Endothelial cell of umbilical vein (primary cell): ENCODE measurements around the gene LMF1. TPM values are rescaled to one million over a fixed set of nuclear protein-coding genes. Genes with fewer than 3 reads are reported as not detected.

ENCODE experiments used
- BruUV-seq: library from RNA; stranded (reverse); fragments of 400-500 nt; replicated peaks from 2 replicates; lab custom pipeline; 2021; lab: Mats Ljungman, UMichigan
- CTCF ChIA-PET: fragments of 300-600, 350-600 bp; sonication (Branson Sonifier 250); formaldehyde crosslinking; loops from one replicate; lab custom pipeline; 2021; ENCODE audit warnings: antibody characterized with exemption, inconsistent platforms; lab: Charles Lee
- POLR2A ChIA-PET: fragments of 300-600, 350-600 bp; sonication (Branson Sonifier 250); formaldehyde crosslinking; loops from one replicate; lab custom pipeline; 2021; ENCODE audit warnings: antibody characterized with exemption, inconsistent platforms; lab: Charles Lee
- DNase-seq: peaks from one replicate; pipeline ENCODE4 v3.0.0-alpha.2; 2011; ENCODE audit warnings: low read depth, low spot score
- FAIRE-seq: peaks from 2 replicates; lab custom pipeline; 2011; peaks lifted over from hg19 to GRCh38; lab: Jason Lieb, UNC
- H2AFZ ChIP-seq: 2 replicates; pipeline ENCODE4 v1.6.0; 2012; ENCODE audit warnings: low read depth, low read length, control low read depth, inconsistent platforms
- H3K27ac ChIP-seq: 2 replicates; pipeline ENCODE4 v1.5.1; 2011; ENCODE audit warnings: low read depth, mild to moderate bottlenecking, control low read depth, low read length, moderate library complexity; ENCODE audit not compliant: insufficient read depth
- H3K27me3 ChIP-seq, 2 experiments: 2 replicates each; pipeline versions ENCODE4 v1.6.0 to v1.6.1; 2011; ENCODE audit warnings: low read length in 2 of 2, mixed read lengths in 1 of 2; ENCODE audit not compliant: control insufficient read depth in 2 of 2, insufficient read depth in 2 of 2
- H3K36me3 ChIP-seq, 2 experiments: 2 replicates in 1 of 2; 3 replicates in 1 of 2; pipeline ENCODE4 v1.5.1; 2011; ENCODE audit warnings: low read length in 2 of 2, mild to moderate bottlenecking in 1 of 2, moderate library complexity in 1 of 2; ENCODE audit not compliant: control insufficient read depth in 2 of 2, insufficient read depth in 2 of 2; ENCODE audit errors: extremely low read depth in 1 of 2
- H3K4me1 ChIP-seq: 3 replicates; pipeline ENCODE4 v1.5.1; 2011; ENCODE audit warnings: mild to moderate bottlenecking, low read length; ENCODE audit not compliant: control insufficient read depth, insufficient read depth; ENCODE audit errors: extremely low read depth
- H3K4me2 ChIP-seq: 2 replicates; pipeline ENCODE4 v1.6.1; 2011; ENCODE audit warnings: low read length, control low read depth, mixed read lengths; ENCODE audit not compliant: insufficient read depth
- H3K4me3 ChIP-seq, 3 experiments: fragments of 200-600 bp in 1 of 3; sonication (generic), shearing (Covaris generic) in 1 of 3; replicated peaks in 1 of 3; 2 replicates each; pipeline ENCODE4 v1.5.1; 2011 to 2016; ENCODE audit warnings: control low read depth in 3 of 3, low read length in 3 of 3, mild to moderate bottlenecking in 2 of 3, inconsistent platforms in 1 of 3, low read depth in 1 of 3, moderate library complexity in 1 of 3; ENCODE audit not compliant: insufficient read depth in 1 of 3
- H3K79me2 ChIP-seq: 2 replicates; pipeline ENCODE4 v1.6.0; 2012; ENCODE audit warnings: low read length, inconsistent platforms; ENCODE audit not compliant: control insufficient read depth, insufficient read depth
- H3K9ac ChIP-seq: replicated peaks from 2 replicates; pipeline ENCODE3; 2011; ENCODE audit warnings: low read length, control low read depth; ENCODE audit not compliant: insufficient read depth; ENCODE audit errors: extremely low read depth
- H3K9me1 ChIP-seq: replicated peaks from 3 replicates; pipeline ENCODE4 v1.6.0; 2011; ENCODE audit warnings: mild to moderate bottlenecking, low read length; ENCODE audit not compliant: control insufficient read depth, insufficient read depth; ENCODE audit errors: extremely low read depth
- H3K9me3 ChIP-seq: replicated peaks from 2 replicates; pipeline ENCODE4 v1.5.1; 2012; ENCODE audit warnings: low read length, inconsistent platforms; ENCODE audit not compliant: control insufficient read depth, insufficient read depth
- H4K20me1 ChIP-seq: replicated peaks from 2 replicates; pipeline ENCODE3; 2011; ENCODE audit warnings: mild to moderate bottlenecking, low read length; ENCODE audit not compliant: control insufficient read depth, insufficient read depth; ENCODE audit errors: extremely low read depth
- EZH2 ChIP-seq: IDR thresholded peaks from 2 replicates; pipeline ENCODE4 v1.6.1; 2012; ENCODE audit warnings: borderline replicate concordance, low read depth, mild to moderate bottlenecking, moderate library complexity, low read length, inconsistent platforms; ENCODE audit not compliant: severe bottlenecking
- FOS ChIP-seq: IDR thresholded peaks from 2 replicates; pipeline ENCODE4 v1.6.1; 2011; ENCODE audit warnings: mild to moderate bottlenecking, low read length, moderate library complexity, borderline replicate concordance; ENCODE audit not compliant: insufficient read depth
- GATA2 ChIP-seq: IDR thresholded peaks from 2 replicates; pipeline ENCODE4 v1.7.0; 2011; ENCODE audit warnings: low read depth, mild to moderate bottlenecking, moderate library complexity, mixed read lengths, low read length; ENCODE audit not compliant: insufficient read length, insufficient read depth
- MYC ChIP-seq: IDR thresholded peaks from one replicate; pipeline ENCODE4 v1.6.1; 2011; ENCODE audit warnings: mild to moderate bottlenecking, low read depth, low read length
- POLR2A ChIP-seq: IDR thresholded peaks from 2 replicates; pipeline ENCODE4 v1.6.1; 2012; ENCODE audit warnings: low read depth, mild to moderate bottlenecking, control low read depth, low read length
- POLR2AphosphoS5 ChIP-seq: IDR thresholded peaks from 2 replicates; pipeline ENCODE4 v1.6.1; 2012; ENCODE audit warnings: low read depth, mild to moderate bottlenecking, control low read depth, low read length, moderate library complexity; ENCODE audit not compliant: insufficient read depth
- dilution Hi-C: fragments of 300-500 bp; cut with MboI; formaldehyde crosslinking; loops from one replicate; pipeline ENCODE4 v1.15.0; 2019; ENCODE audit warnings: low sequenced_read_pairs; ENCODE audit not compliant: extremely low pct_ligation_motif_present
- intact Hi-C: fragments of 100-400 bp; cut with micrococcal nuclease; formaldehyde crosslinking; loops from one replicate; pipeline ENCODE4 v1.10.0; 2022
- polyA plus RNA-seq, 4 experiments: library from polyadenylated mRNA; depleted of rRNA in 3 of 4; stranded (reverse) in 3 of 4; unstranded in 1 of 4; fragments of >200 nt; gene quantifications; 2 replicates each; pipeline versions ENCODE4 v1.2.1 to v1.2.3, GENCODE V29; 2011 to 2012; ENCODE audit warnings: missing spikeins in 1 of 4
- total RNA-seq: library from RNA; stranded (reverse); gene quantifications from 2 replicates; pipeline ENCODE4 v1.2.3, GENCODE V29; 2021
- TF ChIP-seq, protein P1 (sequence below), 2 donors: IDR thresholded peaks; 1 replicate in 1 of 2; 2 replicates in 1 of 2; pipeline ENCODE4 v1.5.1; 2011; ENCODE audit warnings: low read length in 2 of 2, mild to moderate bottlenecking in 2 of 2, moderate library complexity in 2 of 2, control low read depth in 1 of 2, inconsistent platforms in 1 of 2, low read depth in 1 of 2; ENCODE audit not compliant: insufficient read depth in 1 of 2; ENCODE audit errors: extremely low read depth in 1 of 2
- TF ChIP-seq, protein P2 (sequence below): IDR thresholded peaks from 2 replicates; pipeline ENCODE4 v1.6.1; 2011; ENCODE audit not compliant: insufficient read depth, insufficient read length

The LMF1 gene
- total and polyA plus RNA-seq, 2 donors (not counting 3 experiments of a cell fraction or from before 2014, with no cell fraction given): 17.8 TPM

DNA sequence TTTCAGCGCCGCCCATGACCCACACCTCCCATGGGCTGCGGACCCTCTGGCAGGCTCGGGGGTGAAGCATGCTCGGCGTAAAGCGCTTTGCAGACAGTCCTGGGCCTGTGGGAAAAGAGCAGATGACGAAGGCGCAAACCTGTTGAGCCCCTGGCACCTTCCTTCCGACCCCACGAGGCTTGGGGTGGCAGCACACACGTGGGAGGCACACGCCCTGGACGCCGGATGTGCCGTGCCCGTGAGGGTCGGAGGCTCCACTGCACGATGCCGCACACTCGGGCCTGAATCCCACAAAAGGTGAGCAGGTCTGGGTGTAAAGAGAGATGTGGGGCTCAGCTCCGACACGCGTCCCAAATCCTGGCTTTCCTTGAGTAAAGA lies 71.1 kb downstream of the LMF1 start:
- no peaks in the 10 kb centered on the region for H4K20me1 ChIP-seq
- no peak overlapping the region for H3K9ac ChIP-seq
- no peak overlapping the region for H3K27ac ChIP-seq
- intact Hi-C loops (no loop called here), dilution Hi-C loops (no loop called here)
- H3K4me2 ChIP-seq: no peak overlapping the region
- no peaks in the 10 kb centered on the region for H3K9me3 ChIP-seq
- H3K4me1 ChIP-seq: no peaks in the 10 kb centered on the region
- no peak for DNase-seq
- ChIA-PET POLR2A (interaction anchor here (0.6 kb wide), 1 partner anchor 149 kb away, joined by 5 read pairs; no protein-coding TSS in a partner anchor), CTCF (no interaction called here)
- no peaks in the 10 kb centered on the region for H3K36me3 ChIP-seq
- no TSS peak for BruUV-seq
- H2AFZ ChIP-seq: no peak overlapping the region
- TF ChIP-seq, protein P1, sequence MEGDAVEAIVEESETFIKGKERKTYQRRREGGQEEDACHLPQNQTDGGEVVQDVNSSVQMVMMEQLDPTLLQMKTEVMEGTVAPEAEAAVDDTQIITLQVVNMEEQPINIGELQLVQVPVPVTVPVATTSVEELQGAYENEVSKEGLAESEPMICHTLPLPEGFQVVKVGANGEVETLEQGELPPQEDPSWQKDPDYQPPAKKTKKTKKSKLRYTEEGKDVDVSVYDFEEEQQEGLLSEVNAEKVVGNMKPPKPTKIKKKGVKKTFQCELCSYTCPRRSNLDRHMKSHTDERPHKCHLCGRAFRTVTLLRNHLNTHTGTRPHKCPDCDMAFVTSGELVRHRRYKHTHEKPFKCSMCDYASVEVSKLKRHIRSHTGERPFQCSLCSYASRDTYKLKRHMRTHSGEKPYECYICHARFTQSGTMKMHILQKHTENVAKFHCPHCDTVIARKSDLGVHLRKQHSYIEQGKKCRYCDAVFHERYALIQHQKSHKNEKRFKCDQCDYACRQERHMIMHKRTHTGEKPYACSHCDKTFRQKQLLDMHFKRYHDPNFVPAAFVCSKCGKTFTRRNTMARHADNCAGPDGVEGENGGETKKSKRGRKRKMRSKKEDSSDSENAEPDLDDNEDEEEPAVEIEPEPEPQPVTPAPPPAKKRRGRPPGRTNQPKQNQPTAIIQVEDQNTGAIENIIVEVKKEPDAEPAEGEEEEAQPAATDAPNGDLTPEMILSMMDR (IDR thresholded peaks at IDR 0.05; ENCODE audit: extremely low read depth in 1 of 2, insufficient read depth in 1 of 2, low read depth in 1 of 2, low read length in 2 of 2): no peak
- TF ChIP-seq FOS (no peak), POLR2AphosphoS5 (no peak), MYC (no peak), GATA2 (no peak), POLR2A (no peak), EZH2 (no peak)
- TF ChIP-seq, protein P2, sequence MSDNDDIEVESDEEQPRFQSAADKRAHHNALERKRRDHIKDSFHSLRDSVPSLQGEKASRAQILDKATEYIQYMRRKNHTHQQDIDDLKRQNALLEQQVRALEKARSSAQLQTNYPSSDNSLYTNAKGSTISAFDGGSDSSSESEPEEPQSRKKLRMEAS: no peak
- no peaks in the 10 kb centered on the region for H3K27me3 ChIP-seq
- FAIRE-seq: no peak
- H3K79me2 ChIP-seq: no peaks in the 10 kb centered on the region
- H3K4me3 ChIP-seq: no peak overlapping the region
- no peaks in the 10 kb centered on the region for H3K9me1 ChIP-seq
